SU-DHL-6 (cell line): ENCODE measurements around the gene ZGLP1.
"Not testable (repeated sequence)": the region's sequence is repeated elsewhere in the genome, so short reads cannot be mapped to it uniquely, and the experiment has no call there.

Source experiments
- H2AFZ ChIP-seq: fragments of 200-600 bp; sonication (generic); 2 replicates; pipeline ENCODE4 v1.6.1; 2014; ENCODE audit warnings: low read depth, mild to moderate bottlenecking, moderate library complexity, mixed read lengths, antibody characterized with exemption, low read length; ENCODE audit not compliant: severe bottlenecking
- H3F3A ChIP-seq: fragments of 200-600 bp; shearing (Covaris generic); 2 replicates; pipeline ENCODE4 v1.6.0; 2016; ENCODE audit warnings: antibody characterized with exemption, mild to moderate bottlenecking; ENCODE audit not compliant: insufficient read depth
- H3K27ac ChIP-seq: fragments of 200-600 bp; sonication (generic); 2 replicates; pipeline ENCODE4 v1.5.1; 2016; ENCODE audit warnings: low read depth, mild to moderate bottlenecking, low read length, moderate library complexity, mixed read lengths
- H3K27me3 ChIP-seq: fragments of 200-600 bp; sonication (generic), shearing (Covaris generic); 2 replicates; pipeline ENCODE4 v1.6.0; 2014; ENCODE audit warnings: mild to moderate bottlenecking, low read length
- H3K36me3 ChIP-seq: fragments of 200-600 bp; sonication (generic); 2 replicates; pipeline ENCODE4 v1.6.1; 2014; ENCODE audit warnings: mild to moderate bottlenecking, low read length, mixed read lengths
- H3K4me2 ChIP-seq: fragments of 300-600, 200-600 bp; shearing (Covaris generic), sonication (generic); 2 replicates; pipeline ENCODE4 v1.6.0; 2014; ENCODE audit warnings: low read length, low read depth, mild to moderate bottlenecking; ENCODE audit not compliant: poor library complexity, severe bottlenecking
- H3K4me3 ChIP-seq: fragments of 200-600 bp; sonication (generic); 2 replicates; pipeline ENCODE4 v1.5.1; 2014; ENCODE audit warnings: antibody characterized with exemption, low read length, mild to moderate bottlenecking, mixed read lengths; ENCODE audit not compliant: insufficient read depth, poor library complexity, severe bottlenecking
- H3K79me2 ChIP-seq: fragments of 200-600 bp; sonication (generic); 2 replicates; pipeline ENCODE4 v1.6.1; 2014; ENCODE audit warnings: mild to moderate bottlenecking, low read length, moderate library complexity; ENCODE audit not compliant: insufficient read depth
- H3K9ac ChIP-seq: fragments of 200-600 bp; sonication (generic); 2 replicates; pipeline ENCODE4 v1.7.0; 2014; ENCODE audit warnings: mild to moderate bottlenecking, low read length
- H3K9me2 ChIP-seq: fragments of 200-600 bp; sonication (generic); replicated peaks from 2 replicates; pipeline ENCODE4 v1.6.1; 2014; ENCODE audit warnings: low read length; ENCODE audit not compliant: insufficient read depth
- H3K9me3 ChIP-seq: fragments of 200-600 bp; sonication (generic); 2 replicates; pipeline ENCODE4 v1.6.1; 2014; ENCODE audit warnings: low read length, mixed read lengths; ENCODE audit not compliant: insufficient read depth
- H4K20me1 ChIP-seq: fragments of 200-600 bp; sonication (generic); 2 replicates; pipeline ENCODE4 v1.6.1; 2014; ENCODE audit warnings: low read depth, mild to moderate bottlenecking, antibody characterized with exemption, low read length, moderate library complexity, mixed read lengths
- CTCF ChIP-seq: fragments of 200-600 bp; sonication (generic); IDR thresholded peaks from one replicate; pipeline ENCODE4 v1.5.1; 2017; ENCODE audit warnings: antibody characterized with exemption, mild to moderate bottlenecking, low read length, moderate library complexity; ENCODE audit not compliant: insufficient read depth, poor library complexity, severe bottlenecking
- EZH2phosphoT487 ChIP-seq: fragments of 200-600 bp; sonication (generic), shearing (Covaris generic); conservative IDR thresholded peaks from 2 replicates; pipeline ENCODE4 v1.6.1; 2018; ENCODE audit warnings: mild to moderate bottlenecking, antibody characterized with exemption, low read length, moderate library complexity, mixed read lengths

The ZGLP1 gene

GRCh38 chr19:10284065-10284959 lies 25.3 kb downstream of the ZGLP1 start:
- no peak overlapping the region for H3K27ac ChIP-seq
- H4K20me1 ChIP-seq, result no peaks in the 10 kb centered on the region
- no peak for TF ChIP-seq CTCF
- no peak for TF ChIP-seq EZH2phosphoT487
- no peaks in the 10 kb centered on the region for H3K9me2 ChIP-seq
- peaks cover 18% of the 10 kb centered on the region for H3F3A ChIP-seq
- no peaks in the 10 kb centered on the region for H3K36me3 ChIP-seq
- H3K9ac ChIP-seq, result no peak overlapping the region
- no peak overlapping the region for H3K4me3 ChIP-seq
- H3K27me3 ChIP-seq, result no peaks in the 10 kb centered on the region
- H3K79me2 ChIP-seq, result 0 out of 2 replicates have a peak, but pooled peaks cover 5% of the 10 kb centered on the region
- no peak overlapping the region for H3K4me2 ChIP-seq
- H2AFZ ChIP-seq, result no peak overlapping the region
- no peaks in the 10 kb centered on the region for H3K9me3 ChIP-seq

DNA sequence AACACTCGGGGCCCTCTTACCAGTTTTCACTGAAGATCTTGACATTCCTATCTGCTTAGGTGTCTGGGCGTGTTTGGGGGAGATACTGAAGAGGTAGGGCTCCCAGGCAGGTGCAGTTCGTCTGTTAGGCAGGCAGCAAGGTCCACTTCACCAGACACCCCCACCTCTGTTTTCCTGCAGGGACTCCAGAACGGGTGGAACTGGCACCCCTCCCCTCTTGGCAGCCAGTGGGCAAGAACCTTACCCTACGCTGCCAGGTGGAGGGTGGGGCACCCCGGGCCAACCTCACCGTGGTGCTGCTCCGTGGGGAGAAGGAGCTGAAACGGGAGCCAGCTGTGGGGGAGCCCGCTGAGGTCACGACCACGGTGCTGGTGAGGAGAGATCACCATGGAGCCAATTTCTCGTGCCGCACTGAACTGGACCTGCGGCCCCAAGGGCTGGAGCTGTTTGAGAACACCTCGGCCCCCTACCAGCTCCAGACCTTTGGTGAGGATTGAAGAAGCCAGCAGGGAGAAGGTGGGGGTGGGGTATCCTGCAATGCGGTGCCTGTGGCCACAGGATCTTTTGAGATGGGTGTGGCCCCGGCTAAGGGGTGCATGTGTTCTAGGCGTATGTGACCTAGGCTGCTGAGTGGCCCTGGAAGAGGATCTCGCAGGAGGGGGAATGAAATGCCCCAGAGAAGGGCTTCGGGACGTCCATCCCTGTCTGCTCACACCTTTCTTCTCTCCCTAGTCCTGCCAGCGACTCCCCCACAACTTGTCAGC lies 26.1 kb downstream of the ZGLP1 start:
- no peaks in the 10 kb centered on the region for H3K27me3 ChIP-seq
- no peaks in the 10 kb centered on the region for H3K9me3 ChIP-seq
- H3K4me2 ChIP-seq, result no peak overlapping the region
- TF ChIP-seq EZH2phosphoT487 (no peak), CTCF (no peak)
- H3K79me2 ChIP-seq, result 0 out of 2 replicates have a peak, but pooled peaks cover 7% of the 10 kb centered on the region
- H3K4me3 ChIP-seq, result no peak overlapping the region
- H3K27ac ChIP-seq, result no peak overlapping the region
- no peak overlapping the region for H3K9ac ChIP-seq
- no peaks in the 10 kb centered on the region for H3K36me3 ChIP-seq
- H3K9me2 ChIP-seq, result no peaks in the 10 kb centered on the region
- H3F3A ChIP-seq, result peaks cover 18% of the 10 kb centered on the region
- no peaks in the 10 kb centered on the region for H4K20me1 ChIP-seq
- no peak overlapping the region for H2AFZ ChIP-seq

DNA sequence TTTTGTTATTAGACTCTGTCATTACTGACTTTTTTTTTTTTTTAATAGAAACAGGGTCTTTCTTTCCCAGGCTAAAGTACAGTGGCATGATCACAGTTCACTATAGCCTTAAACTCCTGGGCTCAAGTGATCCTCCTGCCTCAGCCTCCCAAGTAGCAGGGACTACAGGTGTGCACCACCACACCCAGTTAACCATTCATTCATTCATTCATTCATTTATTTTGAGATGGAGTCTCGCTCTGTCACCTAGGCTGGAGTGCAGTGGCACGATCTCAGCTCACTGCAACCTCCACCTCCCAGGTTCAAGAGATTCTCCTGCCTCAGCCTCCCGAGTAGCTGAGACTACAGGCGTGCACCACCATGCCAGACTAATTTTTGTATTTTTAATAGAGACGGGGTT lies 27.6 kb downstream of the ZGLP1 start:
- not testable (repeated sequence) for H3K79me2 ChIP-seq, H3K27ac ChIP-seq

More for the DNA sequence above, 27.6 kb downstream of the ZGLP1 start:
- H3K4me2 ChIP-seq, H3K9ac ChIP-seq, H3K36me3 ChIP-seq, H3K9me3 ChIP-seq, H3K27me3 ChIP-seq, H3K4me3 ChIP-seq, H2AFZ ChIP-seq, H4K20me1 ChIP-seq, H3K9me2 ChIP-seq: not testable (repeated sequence)
- H3F3A ChIP-seq, result peaks cover 18% of the 10 kb centered on the region
